ENCODE measurements around the gene ITGB3. TPM values are rescaled to one million over a fixed set of nuclear protein-coding genes. Genes with fewer than 3 reads are reported as not detected.

Gene ITGB3
- total and polyA plus RNA-seq, 4 donors, result 14.4 to 210 (median 50.4) TPM

GRCh38 chr17:47290870-47291241 lies 37.2 kb downstream of the ITGB3 start:
- no peaks in the 10 kb centered on the region for H3K27me3 ChIP-seq (ENCODE audit: control insufficient read depth in 1 of 2, insufficient read depth in 2 of 2, low read length in 1 of 2)
- no peak overlapping the region for H3K27ac ChIP-seq (ENCODE audit: low read depth in 1 of 2, low read length in 2 of 2)
- peaks cover 11 to 19% of the 10 kb centered on the region in 2 donors for H3K36me3 ChIP-seq (ENCODE audit: control insufficient read depth in 1 of 2, insufficient read depth in 2 of 2, low read length in 1 of 2)
- no peak for ATAC-seq (ENCODE audit: low FRiP score)
- DNase-seq, result no peak
- intact Hi-C loops (cut with DNase I), result loop anchor here in 1 of 2 donors (5.0 kb wide), 1 partner anchor 39 kb away; the partner anchor contains the start of gene ITGB3
- peaks cover 0 to 7% of the 10 kb centered on the region in 2 donors for H3K4me1 ChIP-seq (ENCODE audit: control insufficient read depth in 1 of 2, insufficient read depth in 2 of 2, low read length in 2 of 2)
- H3K9me3 ChIP-seq (ENCODE audit: control insufficient read depth, low read length), result no peaks in the 10 kb centered on the region
- WGBS, 2 donors, result 69 to 73% methylated on average over 5 of the region's 5 CpGs
- no peak overlapping the region for H3K4me3 ChIP-seq (ENCODE audit: low read length in 2 of 2)

GRCh38 chr17:47291242-47291873 lies 37.7 kb downstream of the ITGB3 start:
- H3K9me3 ChIP-seq (ENCODE audit: control insufficient read depth, low read length), result no peaks in the 10 kb centered on the region
- DNase-seq (no peak), ATAC-seq (ENCODE audit: low FRiP score) (no peak)
- no peak overlapping the region for H3K4me3 ChIP-seq (ENCODE audit: low read length in 2 of 2)
- 66 to 71% methylated on average over 8 of the region's 8 CpGs for WGBS, 2 donors
- H3K4me1 ChIP-seq (ENCODE audit: control insufficient read depth in 1 of 2, insufficient read depth in 2 of 2, low read length in 2 of 2), result peaks cover 0 to 7% of the 10 kb centered on the region in 2 donors
- no peak overlapping the region for H3K27ac ChIP-seq (ENCODE audit: low read depth in 1 of 2, low read length in 2 of 2)
- intact Hi-C loops (cut with DNase I), result loop anchor here in 1 of 2 donors (5.0 kb wide), 1 partner anchor 39 kb away; the partner anchor contains the start of gene ITGB3
- H3K36me3 ChIP-seq (ENCODE audit: control insufficient read depth in 1 of 2, insufficient read depth in 2 of 2, low read length in 1 of 2), result peaks cover 8 to 15% of the 10 kb centered on the region in 2 donors
- H3K27me3 ChIP-seq (ENCODE audit: control insufficient read depth in 1 of 2, insufficient read depth in 2 of 2, low read length in 1 of 2), result no peaks in the 10 kb centered on the region

GRCh38 chr17:47292206-47292605 lies 38.6 kb downstream of the ITGB3 start:
- WGBS, 2 donors, result 90 to 92% methylated on average over 14 of the region's 14 CpGs
- ATAC-seq (ENCODE audit: low FRiP score) (no peak), DNase-seq (no peak)
- no peaks in the 10 kb centered on the region for H3K27me3 ChIP-seq (ENCODE audit: control insufficient read depth in 1 of 2, insufficient read depth in 2 of 2, low read length in 1 of 2)
- no peak overlapping the region for H3K4me3 ChIP-seq (ENCODE audit: low read length in 2 of 2)
- H3K36me3 ChIP-seq (ENCODE audit: control insufficient read depth in 1 of 2, insufficient read depth in 2 of 2, low read length in 1 of 2), result peaks cover 3 to 13% of the 10 kb centered on the region in 2 donors
- peak overlapping the region in 1 of 2 donors; percentile 6 for H3K27ac ChIP-seq (ENCODE audit: low read depth in 1 of 2, low read length in 2 of 2)
- intact Hi-C loops (cut with DNase I), result loop anchor here in 1 of 2 donors (5.0 kb wide), 1 partner anchor 40 kb away; the partner anchor contains the start of gene ITGB3
- H3K4me1 ChIP-seq (ENCODE audit: control insufficient read depth in 1 of 2, insufficient read depth in 2 of 2, low read length in 2 of 2), result peaks cover 0 to 7% of the 10 kb centered on the region in 2 donors
- no peaks in the 10 kb centered on the region for H3K9me3 ChIP-seq (ENCODE audit: control insufficient read depth, low read length)

GRCh38 chr17:47295037-47295873 lies 41.6 kb downstream of the ITGB3 start:
- H3K27me3 ChIP-seq (ENCODE audit: control insufficient read depth in 1 of 2, insufficient read depth in 2 of 2, low read length in 1 of 2), result no peaks in the 10 kb centered on the region
- peak; percentile 2 for ATAC-seq (ENCODE audit: low FRiP score)
- H3K4me3 ChIP-seq (ENCODE audit: low read length in 2 of 2), result no peak overlapping the region
- peak overlapping the region; percentile 58 to 86 for H3K27ac ChIP-seq (ENCODE audit: low read depth in 1 of 2, low read length in 2 of 2)
- no peaks in the 10 kb centered on the region for H3K9me3 ChIP-seq (ENCODE audit: control insufficient read depth, low read length)
- intact Hi-C loops (cut with DNase I), result loop anchor here in 1 of 2 donors (2.0 to 5.0 kb wide), 2 partner anchors 16 to 58 kb away; no protein-coding TSS in a partner anchor
- WGBS, 2 donors, result 39 to 44% methylated on average over 14 of the region's 14 CpGs
- peaks cover 0 to 15% of the 10 kb centered on the region in 2 donors for H3K36me3 ChIP-seq (ENCODE audit: control insufficient read depth in 1 of 2, insufficient read depth in 2 of 2, low read length in 1 of 2)
- peaks cover 0 to 9% of the 10 kb centered on the region in 2 donors for H3K4me1 ChIP-seq (ENCODE audit: control insufficient read depth in 1 of 2, insufficient read depth in 2 of 2, low read length in 2 of 2)
- no peak for DNase-seq

- Histone ChIP-seq H3K36me3 (ENCODE audit: control insufficient read depth in 1 of 2, insufficient read depth in 2 of 2, low read length in 1 of 2) (peaks cover 6 to 12% of the 10 kb centered on the region in 2 donors), H3K27me3 (ENCODE audit: control insufficient read depth in 1 of 2, insufficient read depth in 2 of 2, low read length in 1 of 2) (no peaks in the 10 kb centered on the region), H3K27ac (ENCODE audit: low read depth in 1 of 2, low read length in 2 of 2) (peak overlapping the region; percentile 55 to 58), H3K9me3 (ENCODE audit: control insufficient read depth, low read length) (no peaks in the 10 kb centered on the region), H3K4me1 (ENCODE audit: control insufficient read depth in 1 of 2, insufficient read depth in 2 of 2, low read length in 2 of 2) (peaks cover 0 to 9% of the 10 kb centered on the region in 2 donors), H3K4me3 (ENCODE audit: low read length in 2 of 2) (no peak overlapping the region)
- DNase-seq, result no peak
- intact Hi-C loops (cut with DNase I), result loop anchor here in 1 of 2 donors (2.0 to 5.0 kb wide), 2 partner anchors 17 to 59 kb away; no protein-coding TSS in a partner anchor
- WGBS, 2 donors, result 16 to 17% methylated on average over 6 of the region's 6 CpGs
- no peak for ATAC-seq (ENCODE audit: low FRiP score)
Measured at GRCh38 chr17:47295874-47296255, 42.2 kb downstream of the ITGB3 start.

- H3K27me3 ChIP-seq (ENCODE audit: control insufficient read depth in 1 of 2, insufficient read depth in 2 of 2, low read length in 1 of 2), result no peaks in the 10 kb centered on the region
- ATAC-seq (ENCODE audit: low FRiP score) (no peak), DNase-seq (no peak)
- peaks cover 11 to 15% of the 10 kb centered on the region in 2 donors for H3K36me3 ChIP-seq (ENCODE audit: control insufficient read depth in 1 of 2, insufficient read depth in 2 of 2, low read length in 1 of 2)
- peaks cover 0 to 9% of the 10 kb centered on the region in 2 donors for H3K4me1 ChIP-seq (ENCODE audit: control insufficient read depth in 1 of 2, insufficient read depth in 2 of 2, low read length in 2 of 2)
- H3K9me3 ChIP-seq (ENCODE audit: control insufficient read depth, low read length), result peaks cover 1% of the 10 kb centered on the region
- 91 to 93% methylated on average over 4 of the region's 4 CpGs for WGBS, 2 donors
- peak overlapping the region in 1 of 2 donors; percentile 25 for H3K27ac ChIP-seq (ENCODE audit: low read depth in 1 of 2, low read length in 2 of 2)
- intact Hi-C loops (cut with DNase I), result loop anchor here in 1 of 2 donors (5.0 kb wide), 1 partner anchor 61 kb away; no protein-coding TSS in a partner anchor
- H3K4me3 ChIP-seq (ENCODE audit: low read length in 2 of 2), result no peak overlapping the region
Measured at GRCh38 chr17:47297661-47298400, 44.2 kb downstream of the ITGB3 start.

GRCh38 chr17:47298712-47299111 lies 45.1 kb downstream of the ITGB3 start:
- peaks cover 0 to 9% of the 10 kb centered on the region in 2 donors for H3K4me1 ChIP-seq (ENCODE audit: control insufficient read depth in 1 of 2, insufficient read depth in 2 of 2, low read length in 2 of 2)
- no peak overlapping the region for H3K27ac ChIP-seq (ENCODE audit: low read depth in 1 of 2, low read length in 2 of 2)
- peaks cover 13 to 16% of the 10 kb centered on the region in 2 donors for H3K36me3 ChIP-seq (ENCODE audit: control insufficient read depth in 1 of 2, insufficient read depth in 2 of 2, low read length in 1 of 2)
- intact Hi-C loops (cut with DNase I), result loop anchor here in 1 of 2 donors (5.0 kb wide), 1 partner anchor 61 kb away; no protein-coding TSS in a partner anchor
- H3K9me3 ChIP-seq (ENCODE audit: control insufficient read depth, low read length), result peaks cover 1% of the 10 kb centered on the region
- H3K27me3 ChIP-seq (ENCODE audit: control insufficient read depth in 1 of 2, insufficient read depth in 2 of 2, low read length in 1 of 2), result no peaks in the 10 kb centered on the region
- H3K4me3 ChIP-seq (ENCODE audit: low read length in 2 of 2), result no peak overlapping the region
- DNase-seq (no peak), ATAC-seq (ENCODE audit: low FRiP score) (no peak)
- WGBS, 2 donors, result 97 to 100% methylated on average over 6 of the region's 6 CpGs

Data from aorta (tissue), 5 donors.